WTC11 (cell line): ENCODE results near the gene LSM2.
"Not testable (repeated sequence)": the region's sequence is repeated elsewhere in the genome, so short reads cannot be mapped to it uniquely, and the experiment has no call there.

Source experiments
- ATF3 ChIP-seq: sonication (generic); formaldehyde crosslinking; conservative IDR thresholded peaks from 2 replicates; pipeline ENCODE4 v1.8.1; 2022; ENCODE audit warnings: mild to moderate bottlenecking, missing genetic modification reagents
- CTCF ChIP-seq: fragments of 200-600 bp; IDR thresholded peaks from 2 replicates; pipeline ENCODE4 v1.8.0; 2022; ENCODE audit warnings: antibody characterized with exemption
- FOXP4 ChIP-seq: sonication (generic); formaldehyde crosslinking; IDR thresholded peaks from 2 replicates; pipeline ENCODE4 v1.8.0; 2022; ENCODE audit warnings: mild to moderate bottlenecking, missing genetic modification reagents
- JUN ChIP-seq: sonication (generic); formaldehyde crosslinking; IDR thresholded peaks from 2 replicates; pipeline ENCODE4 v1.8.0; 2023; ENCODE audit warnings: mild to moderate bottlenecking, missing genetic modification reagents
- USF2 ChIP-seq: sonication (generic); formaldehyde crosslinking; IDR thresholded peaks from 2 replicates; pipeline ENCODE4 v1.8.1; 2023; ENCODE audit warnings: mild to moderate bottlenecking, missing genetic modification reagents, moderate library complexity
- ZNF232 ChIP-seq: sonication (generic); formaldehyde crosslinking; IDR thresholded peaks from 2 replicates; pipeline ENCODE4 v1.8.0; 2022; ENCODE audit warnings: mild to moderate bottlenecking, missing genetic modification reagents

GRCh38 chr6:31817133-31817928 lies 10.6 kb upstream of the LSM2 start:
- not testable (repeated sequence) for TF ChIP-seq USF2; CTCF; ATF3 (CRISPR knock-in tag); ZNF232 (CRISPR knock-in tag); FOXP4 (CRISPR knock-in tag); JUN (CRISPR knock-in tag)
